ENCODE measurements around the gene ERC2.

ERC2 gene

DNA sequence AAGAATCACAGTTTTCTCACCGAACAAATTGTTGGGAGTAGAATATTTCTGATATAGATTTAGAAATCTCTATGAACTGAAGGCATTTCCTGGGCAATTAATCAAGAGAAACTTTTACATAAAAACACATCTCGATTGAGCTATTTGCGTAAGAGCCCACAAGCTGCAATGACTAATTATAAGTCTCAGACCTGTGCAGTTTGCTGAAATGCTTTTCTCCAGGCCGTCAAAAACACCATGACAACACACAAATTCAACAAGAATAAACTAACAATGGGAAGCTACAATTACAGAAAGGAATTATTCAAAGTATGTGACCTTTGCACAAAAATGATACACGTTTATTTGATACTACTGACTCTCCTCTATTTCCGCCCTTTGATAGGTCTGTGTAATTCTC is 499.9 kb downstream of the ERC2 start:
- no peak overlapping the region for H3K27ac ChIP-seq (ENCODE audit: low read length)
- no peaks in the 10 kb centered on the region for H3K36me3 ChIP-seq (ENCODE audit: control insufficient read depth, low read depth, low read length)
- no peak overlapping the region for H3K9ac ChIP-seq (ENCODE audit: low read length)
- no peaks in the 10 kb centered on the region for H3K27me3 ChIP-seq (ENCODE audit: control insufficient read depth, insufficient read depth, low read length)
- no peak overlapping the region for H3K4me3 ChIP-seq (ENCODE audit: low read length)
- H3K9me3 ChIP-seq (ENCODE audit: control insufficient read depth, low read depth, low read length) = no peaks in the 10 kb centered on the region
- H3K4me1 ChIP-seq (ENCODE audit: control insufficient read depth, low read depth, low read length) = no peaks in the 10 kb centered on the region

DNA sequence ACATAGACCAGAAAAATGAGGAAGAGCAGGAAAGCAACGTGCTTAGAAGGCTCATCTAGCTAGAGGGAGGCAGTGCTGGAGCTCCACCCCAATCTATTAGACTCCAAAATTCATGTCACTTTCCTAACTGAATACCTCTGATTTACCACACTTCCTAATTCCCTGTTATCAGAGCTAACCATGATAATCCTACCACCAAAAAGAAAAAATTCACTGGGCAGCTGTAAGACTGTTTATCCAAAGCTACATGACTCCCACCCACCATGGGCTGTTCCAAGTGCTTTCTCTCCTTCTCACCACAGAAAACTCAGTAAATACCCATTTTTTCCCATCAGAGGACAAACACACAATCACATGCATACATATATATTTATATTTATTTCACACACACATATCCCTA is 501.7 kb downstream of the ERC2 start:
- Histone ChIP-seq H3K4me3 (ENCODE audit: low read length) (no peak overlapping the region), H3K36me3 (ENCODE audit: control insufficient read depth, low read depth, low read length) (no peaks in the 10 kb centered on the region), H3K27ac (ENCODE audit: low read length) (no peak overlapping the region), H3K9me3 (ENCODE audit: control insufficient read depth, low read depth, low read length) (no peaks in the 10 kb centered on the region), H3K9ac (ENCODE audit: low read length) (no peak overlapping the region), H3K27me3 (ENCODE audit: control insufficient read depth, insufficient read depth, low read length) (no peaks in the 10 kb centered on the region), H3K4me1 (ENCODE audit: control insufficient read depth, low read depth, low read length) (no peaks in the 10 kb centered on the region)

DNA sequence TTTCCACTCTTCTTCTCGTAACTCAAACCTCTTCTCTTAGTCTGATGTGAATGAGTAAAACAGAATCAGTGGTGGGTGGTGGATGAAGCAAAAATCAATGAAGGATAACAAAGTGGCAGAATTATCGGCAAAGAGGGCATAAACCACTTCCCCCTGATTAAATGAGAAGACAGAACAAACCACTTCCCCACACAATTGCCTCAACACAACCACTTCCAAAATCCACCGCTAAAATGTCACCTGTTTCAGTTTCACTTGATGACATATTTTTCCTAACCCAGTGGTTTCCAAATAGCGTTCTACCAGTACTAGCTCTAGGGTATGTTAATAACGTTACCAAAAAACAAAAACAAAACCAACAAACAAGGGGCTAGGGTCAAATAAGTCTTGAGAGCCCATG is 502.5 kb downstream of the ERC2 start:
- Histone ChIP-seq H3K4me1 (ENCODE audit: control insufficient read depth, low read depth, low read length) (no peaks in the 10 kb centered on the region), H3K4me3 (ENCODE audit: low read length) (no peak overlapping the region), H3K9me3 (ENCODE audit: control insufficient read depth, low read depth, low read length) (no peaks in the 10 kb centered on the region), H3K27ac (ENCODE audit: low read length) (no peak overlapping the region), H3K27me3 (ENCODE audit: control insufficient read depth, insufficient read depth, low read length) (no peaks in the 10 kb centered on the region), H3K36me3 (ENCODE audit: control insufficient read depth, low read depth, low read length) (no peaks in the 10 kb centered on the region), H3K9ac (ENCODE audit: low read length) (no peak overlapping the region)

DNA sequence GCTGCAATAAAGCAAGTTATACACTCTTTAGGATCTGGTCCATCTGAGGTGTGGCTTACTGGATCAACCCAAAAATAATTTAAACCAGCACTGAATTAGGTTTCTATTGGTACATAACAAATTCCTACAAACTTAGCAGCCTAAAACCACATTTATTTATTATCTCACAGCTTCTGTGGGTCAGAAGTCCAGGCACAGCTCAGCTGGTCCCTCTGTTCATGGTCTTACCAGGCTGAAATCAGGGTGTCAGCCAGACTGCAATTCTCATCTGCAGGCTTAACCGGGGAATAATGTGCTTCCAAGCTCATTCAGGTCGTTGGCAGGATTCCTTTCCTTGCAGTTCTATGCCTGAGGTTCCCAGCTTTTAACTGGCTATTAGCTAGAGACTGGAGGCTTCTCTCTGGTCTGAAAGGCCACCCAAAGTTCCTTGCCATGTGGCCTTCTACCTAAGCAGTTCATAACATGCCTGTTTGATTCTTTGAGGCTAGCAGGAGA is 503.7 kb downstream of the ERC2 start:
- Histone ChIP-seq H3K36me3 (ENCODE audit: control insufficient read depth, low read depth, low read length) (no peaks in the 10 kb centered on the region), H3K4me3 (ENCODE audit: low read length) (no peak overlapping the region), H3K9ac (ENCODE audit: low read length) (no peak overlapping the region), H3K27ac (ENCODE audit: low read length) (no peak overlapping the region), H3K4me1 (ENCODE audit: control insufficient read depth, low read depth, low read length) (no peaks in the 10 kb centered on the region), H3K9me3 (ENCODE audit: control insufficient read depth, low read depth, low read length) (no peaks in the 10 kb centered on the region), H3K27me3 (ENCODE audit: control insufficient read depth, insufficient read depth, low read length) (no peaks in the 10 kb centered on the region)

DNA sequence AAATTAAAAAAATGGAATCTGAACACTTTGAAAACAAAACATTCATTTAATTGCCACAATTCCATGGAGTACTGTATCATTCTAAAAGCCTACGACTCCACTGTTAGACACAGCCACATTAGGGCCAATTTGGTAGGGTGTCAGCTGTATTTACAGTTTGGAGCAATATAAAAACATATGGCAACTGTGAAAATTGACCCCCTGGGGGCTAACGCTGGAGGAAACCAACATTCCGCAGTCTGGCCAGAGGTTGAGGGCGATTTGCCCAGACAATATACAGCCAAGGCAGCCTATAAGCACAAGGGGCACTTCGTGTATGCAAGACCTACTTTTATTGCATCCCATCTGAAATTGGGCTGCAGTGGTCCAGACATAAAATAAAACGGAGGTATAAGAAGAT is 504.7 kb downstream of the ERC2 start:
- Histone ChIP-seq H3K9ac (ENCODE audit: low read length) (no peak overlapping the region), H3K4me1 (ENCODE audit: control insufficient read depth, low read depth, low read length) (no peaks in the 10 kb centered on the region), H3K27ac (ENCODE audit: low read length) (no peak overlapping the region), H3K36me3 (ENCODE audit: control insufficient read depth, low read depth, low read length) (no peaks in the 10 kb centered on the region), H3K4me3 (ENCODE audit: low read length) (no peak overlapping the region), H3K27me3 (ENCODE audit: control insufficient read depth, insufficient read depth, low read length) (no peaks in the 10 kb centered on the region), H3K9me3 (ENCODE audit: control insufficient read depth, low read depth, low read length) (no peaks in the 10 kb centered on the region)

DNA sequence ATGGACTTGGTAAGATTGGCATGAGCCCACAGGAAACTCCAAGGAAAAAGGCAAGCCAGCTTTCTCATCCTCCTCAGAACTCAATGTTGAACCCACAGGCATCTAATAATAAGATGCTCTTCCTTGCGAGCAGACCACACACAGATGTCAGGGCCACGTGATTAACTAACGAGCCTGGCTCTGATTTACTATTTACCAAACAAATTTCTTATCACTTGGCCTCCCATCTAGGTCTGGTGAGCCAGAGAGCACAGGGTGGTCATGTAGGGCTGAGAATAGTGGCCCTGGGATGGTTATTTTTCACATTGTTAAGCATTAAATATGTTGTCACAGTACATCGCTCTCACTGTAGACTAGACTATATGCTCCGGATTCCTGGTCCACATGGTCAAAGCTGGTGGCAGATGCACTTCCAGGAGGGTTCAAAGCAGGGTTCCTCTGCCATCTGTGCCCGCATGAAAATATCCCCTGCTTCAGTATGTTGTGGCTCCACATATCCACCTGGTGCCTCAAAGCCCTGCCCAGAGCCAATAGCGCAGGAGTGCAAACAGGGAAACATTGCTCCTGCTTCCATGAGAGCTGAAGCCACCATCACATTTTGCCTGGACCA is 508.7 kb downstream of the ERC2 start:
- H3K9me3 ChIP-seq (ENCODE audit: control insufficient read depth, low read depth, low read length) = no peaks in the 10 kb centered on the region
- H3K4me3 ChIP-seq (ENCODE audit: low read length) = no peak overlapping the region
- no peaks in the 10 kb centered on the region for H3K4me1 ChIP-seq (ENCODE audit: control insufficient read depth, low read depth, low read length)
- H3K36me3 ChIP-seq (ENCODE audit: control insufficient read depth, low read depth, low read length) = no peaks in the 10 kb centered on the region
- no peak overlapping the region for H3K9ac ChIP-seq (ENCODE audit: low read length)
- no peaks in the 10 kb centered on the region for H3K27me3 ChIP-seq (ENCODE audit: control insufficient read depth, insufficient read depth, low read length)
- H3K27ac ChIP-seq (ENCODE audit: low read length) = no peak overlapping the region

DNA sequence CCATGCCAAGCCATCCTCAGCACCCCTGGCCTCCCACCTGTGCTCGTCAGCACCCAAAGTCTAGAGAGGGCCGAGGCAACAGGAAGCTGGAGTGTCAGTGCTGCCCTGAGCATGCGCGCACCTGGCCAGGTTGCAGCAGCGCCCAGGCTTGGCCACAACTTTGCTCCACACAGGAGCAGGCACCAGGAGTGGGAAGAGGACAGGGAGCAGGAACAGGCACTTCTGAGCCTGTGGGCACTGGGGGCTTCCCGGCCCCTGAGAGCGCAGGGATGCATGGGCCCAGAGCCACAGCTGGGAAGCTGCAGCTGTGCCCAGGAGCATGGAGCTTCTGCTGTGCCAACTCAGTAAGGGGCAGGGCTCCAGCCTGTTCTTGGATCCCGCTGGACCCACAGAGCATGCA is 509.7 kb downstream of the ERC2 start:
- Histone ChIP-seq H3K36me3 (ENCODE audit: control insufficient read depth, low read depth, low read length) (no peaks in the 10 kb centered on the region), H3K27me3 (ENCODE audit: control insufficient read depth, insufficient read depth, low read length) (no peaks in the 10 kb centered on the region), H3K9me3 (ENCODE audit: control insufficient read depth, low read depth, low read length) (no peaks in the 10 kb centered on the region), H3K27ac (ENCODE audit: low read length) (no peak overlapping the region), H3K4me1 (ENCODE audit: control insufficient read depth, low read depth, low read length) (no peaks in the 10 kb centered on the region), H3K9ac (ENCODE audit: low read length) (no peak overlapping the region), H3K4me3 (ENCODE audit: low read length) (no peak overlapping the region)

DNA sequence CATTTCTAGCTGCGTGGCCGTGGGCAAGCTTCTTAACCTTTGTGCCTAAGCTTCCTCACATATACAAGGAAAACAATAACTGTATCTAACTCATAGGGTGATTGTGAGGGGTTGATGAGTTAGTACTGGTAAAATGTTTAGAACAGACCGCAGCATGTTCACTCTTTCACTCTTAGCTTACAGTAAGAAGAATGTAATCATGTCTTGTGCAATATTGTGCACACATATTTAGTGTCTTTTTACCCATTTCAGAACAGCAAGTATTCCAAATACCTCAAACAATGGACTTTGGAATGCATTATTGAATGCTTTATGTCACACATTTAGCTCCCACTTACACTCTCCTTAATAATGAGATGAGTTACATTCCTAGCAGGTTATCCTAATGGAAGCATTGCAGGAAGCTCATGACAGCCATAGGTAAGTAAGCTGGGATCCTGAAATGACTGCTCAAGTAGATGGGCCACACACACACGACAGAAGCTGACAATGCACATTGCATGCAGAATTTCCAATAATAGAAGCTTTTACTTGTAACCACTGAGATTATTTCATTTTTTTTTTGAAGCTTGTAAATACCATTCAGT is 512.3 kb downstream of the ERC2 start:
- Histone ChIP-seq H3K27me3 (ENCODE audit: control insufficient read depth, insufficient read depth, low read length) (no peaks in the 10 kb centered on the region), H3K4me3 (ENCODE audit: low read length) (no peak overlapping the region), H3K36me3 (ENCODE audit: control insufficient read depth, low read depth, low read length) (no peaks in the 10 kb centered on the region), H3K9ac (ENCODE audit: low read length) (no peak overlapping the region), H3K4me1 (ENCODE audit: control insufficient read depth, low read depth, low read length) (no peaks in the 10 kb centered on the region), H3K27ac (ENCODE audit: low read length) (no peak overlapping the region), H3K9me3 (ENCODE audit: control insufficient read depth, low read depth, low read length) (no peaks in the 10 kb centered on the region)

DNA sequence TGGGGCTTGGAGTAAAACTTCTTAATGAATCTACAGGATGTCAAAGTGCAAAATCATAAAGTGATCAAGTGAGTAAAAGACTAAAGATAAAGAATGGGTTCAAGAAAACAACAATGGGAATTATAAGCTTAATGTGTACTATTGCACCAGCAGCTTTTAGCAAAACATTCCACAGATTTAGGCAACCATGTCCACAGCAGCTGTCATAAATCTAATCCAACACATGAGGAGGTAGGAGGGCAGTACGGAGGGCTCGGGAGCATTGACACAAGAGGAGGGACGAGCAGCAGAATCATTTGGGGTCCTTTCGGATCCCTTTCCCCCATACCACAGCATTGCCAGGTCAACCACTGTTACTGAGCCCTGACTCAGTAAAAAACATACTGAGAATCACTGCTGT is 516.9 kb downstream of the ERC2 start:
- Histone ChIP-seq H3K4me1 (ENCODE audit: control insufficient read depth, low read depth, low read length) (no peaks in the 10 kb centered on the region), H3K27ac (ENCODE audit: low read length) (no peak overlapping the region), H3K9me3 (ENCODE audit: control insufficient read depth, low read depth, low read length) (no peaks in the 10 kb centered on the region), H3K9ac (ENCODE audit: low read length) (no peak overlapping the region), H3K27me3 (ENCODE audit: control insufficient read depth, insufficient read depth, low read length) (no peaks in the 10 kb centered on the region), H3K36me3 (ENCODE audit: control insufficient read depth, low read depth, low read length) (no peaks in the 10 kb centered on the region), H3K4me3 (ENCODE audit: low read length) (no peak overlapping the region)

DNA sequence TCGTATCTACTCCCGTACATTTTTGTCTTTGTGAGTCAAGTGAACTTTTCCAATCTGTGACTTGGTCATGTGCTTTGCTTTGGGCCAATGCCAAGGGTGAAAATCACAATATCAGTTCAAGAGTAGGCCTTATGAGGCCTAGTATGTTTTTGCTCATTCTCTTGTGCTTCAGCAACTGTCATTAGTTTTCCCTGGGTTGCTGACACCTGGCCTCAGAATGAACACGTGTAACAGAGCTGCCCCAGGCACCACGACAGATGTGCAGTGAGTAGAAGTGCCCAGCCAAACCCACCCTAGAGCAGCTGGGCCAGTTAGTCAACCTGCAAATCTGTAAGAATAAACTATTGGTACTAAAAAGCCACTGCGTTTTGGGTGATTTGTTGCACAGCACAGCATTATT is 520.9 kb downstream of the ERC2 start:
- Histone ChIP-seq H3K4me3 (ENCODE audit: low read length) (no peak overlapping the region), H3K27ac (ENCODE audit: low read length) (no peak overlapping the region), H3K9me3 (ENCODE audit: control insufficient read depth, low read depth, low read length) (no peaks in the 10 kb centered on the region)

DNA sequence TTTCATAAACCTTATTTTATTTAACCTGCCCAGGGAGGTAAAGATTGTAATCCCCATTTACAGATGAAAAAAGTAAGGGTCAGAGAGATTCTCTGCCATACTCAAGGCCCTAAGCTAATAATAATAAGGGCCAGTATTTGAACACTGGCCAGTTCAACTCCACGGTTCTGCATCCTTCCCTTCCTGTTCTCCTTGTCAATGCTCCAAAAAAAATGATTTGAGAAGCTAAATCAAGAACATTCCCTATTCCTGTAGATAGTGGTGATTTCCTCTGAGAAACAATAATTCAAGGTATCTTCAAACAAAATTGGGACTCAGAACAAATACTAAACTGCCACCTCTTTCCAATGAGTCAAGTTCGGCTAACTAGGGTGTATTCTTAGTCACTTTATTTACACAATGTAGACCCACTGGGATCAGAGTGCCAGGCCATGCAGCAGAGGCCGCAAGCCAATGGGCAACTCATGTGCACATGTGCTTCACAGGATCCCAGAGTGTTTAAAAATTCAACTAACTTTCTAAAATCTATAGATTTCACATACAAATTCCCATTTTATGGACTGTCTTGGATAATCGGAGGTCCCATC is 521.6 kb downstream of the ERC2 start:
- H3K4me1 ChIP-seq (ENCODE audit: control insufficient read depth, low read depth, low read length) = no peaks in the 10 kb centered on the region

More for the DNA sequence above, 520.9 kb downstream of the ERC2 start:
- H3K27me3 ChIP-seq (ENCODE audit: control insufficient read depth, insufficient read depth, low read length) = no peaks in the 10 kb centered on the region
- H3K36me3 ChIP-seq (ENCODE audit: control insufficient read depth, low read depth, low read length) = no peaks in the 10 kb centered on the region
- no peaks in the 10 kb centered on the region for H3K4me1 ChIP-seq (ENCODE audit: control insufficient read depth, low read depth, low read length)
- H3K9ac ChIP-seq (ENCODE audit: low read length) = no peak overlapping the region

DNA sequence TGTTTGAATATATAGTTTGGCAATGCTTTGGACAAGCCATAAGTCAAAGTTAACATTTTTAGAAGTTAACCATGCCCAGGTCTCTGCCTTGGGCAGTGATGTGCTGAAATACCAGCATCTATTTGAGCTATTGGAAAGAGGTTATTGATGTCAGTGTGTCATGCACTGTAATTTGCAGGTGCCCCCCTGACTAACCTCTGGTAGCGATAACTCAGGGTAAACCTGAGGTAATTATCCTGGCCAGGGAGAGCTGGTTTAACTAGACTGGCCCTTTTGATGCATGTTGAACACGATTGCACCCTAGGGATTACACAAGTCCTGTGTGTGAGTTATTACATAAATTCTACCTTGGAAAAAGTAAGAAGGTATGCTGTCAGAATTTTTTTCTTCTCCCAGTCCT is 525.4 kb downstream of the ERC2 start:
- Histone ChIP-seq H3K9me3 (ENCODE audit: control insufficient read depth, low read depth, low read length) (no peaks in the 10 kb centered on the region), H3K4me1 (ENCODE audit: control insufficient read depth, low read depth, low read length) (no peaks in the 10 kb centered on the region), H3K9ac (ENCODE audit: low read length) (no peak overlapping the region), H3K4me3 (ENCODE audit: low read length) (no peak overlapping the region), H3K36me3 (ENCODE audit: control insufficient read depth, low read depth, low read length) (no peaks in the 10 kb centered on the region), H3K27ac (ENCODE audit: low read length) (no peak overlapping the region), H3K27me3 (ENCODE audit: control insufficient read depth, insufficient read depth, low read length) (no peaks in the 10 kb centered on the region)

More for the DNA sequence above, 521.6 kb downstream of the ERC2 start:
- H3K9me3 ChIP-seq (ENCODE audit: control insufficient read depth, low read depth, low read length) = no peaks in the 10 kb centered on the region
- H3K27me3 ChIP-seq (ENCODE audit: control insufficient read depth, insufficient read depth, low read length) = no peaks in the 10 kb centered on the region
- no peaks in the 10 kb centered on the region for H3K36me3 ChIP-seq (ENCODE audit: control insufficient read depth, low read depth, low read length)
- no peak overlapping the region for H3K9ac ChIP-seq (ENCODE audit: low read length)
- H3K4me3 ChIP-seq (ENCODE audit: low read length) = no peak overlapping the region
- no peak overlapping the region for H3K27ac ChIP-seq (ENCODE audit: low read length)

All from iPS-18a (cell line).